ENCODE data around the gene LOXL1. TPM values are rescaled to one million over a fixed set of nuclear protein-coding genes. Genes with fewer than 3 reads are reported as not detected.

LOXL1 gene
- 10 to 100 TPM; 20.5 to 22.5 TPM for total RNA-seq

GRCh38 chr15:73926219-73927002 lies at the start of gene LOXL1:
TSS of gene LOXL1 (plus strand) at chr15:73926462. CDS start at chr15:73926784, 322 bp downstream.
- peaks cover 6% of the 10 kb centered on the region for H3K4me1 ChIP-seq (replicated peaks)
- peak; percentile 48 for DNase-seq (ENCODE audit: low spot score)

GRCh38 chr15:73879426-73879825 lies 46.8 kb upstream of the LOXL1 start:
- TF ChIP-seq POLR2AphosphoS5 (IDR thresholded peaks at IDR 0.05) (no peak), POLR2A (IDR thresholded peaks at IDR 0.05) (no peak), CTCF (IDR thresholded peaks at IDR 0.05) (no peak)
- WGBS, result 75% methylated on average over 3 of the region's 3 CpGs
- intact Hi-C loops (cut with DNase I), result no loop called here

More at GRCh38 chr15:73926219-73927002, at the start of gene LOXL1:
- Histone ChIP-seq H3K9me3 (no peaks in the 10 kb centered on the region), H3K36me3 (no peaks in the 10 kb centered on the region), H3K27ac (peak within 1 kb of the TSS; percentile 85 to 88), H3K4me3 (peak within 1 kb of the TSS; percentile 56 to 61), H3K27me3 (replicated peaks; ENCODE audit: insufficient read depth) (no peaks in the 10 kb centered on the region)
- intact Hi-C loops (cut with DNase I), result no loop called here
- peak; percentile 64 for TF ChIP-seq POLR2A (IDR thresholded peaks at IDR 0.05)
- peak; percentile 51 for TF ChIP-seq POLR2AphosphoS5 (IDR thresholded peaks at IDR 0.05)
- TF ChIP-seq CTCF (IDR thresholded peaks at IDR 0.05), result no peak
- WGBS, result 13% methylated on average over 17 of the region's 47 CpGs

GRCh38 chr15:73881579-73882320 lies 44.5 kb upstream of the LOXL1 start:
- DNase-seq (ENCODE audit: low spot score), result no peak
- 82% methylated on average over 12 of the region's 12 CpGs for WGBS

More at GRCh38 chr15:73879426-73879825, 46.8 kb upstream of the LOXL1 start:
- H3K4me1 ChIP-seq (replicated peaks), result no peaks in the 10 kb centered on the region
- H3K27ac ChIP-seq, result no peak overlapping the region
- no peak for DNase-seq (ENCODE audit: low spot score)
- no peaks in the 10 kb centered on the region for H3K9me3 ChIP-seq
- no peak overlapping the region for H3K4me3 ChIP-seq
- H3K36me3 ChIP-seq, result no peaks in the 10 kb centered on the region
- no peaks in the 10 kb centered on the region for H3K27me3 ChIP-seq (replicated peaks; ENCODE audit: insufficient read depth)

GRCh38 chr15:73882761-73883419 lies 43.4 kb upstream of the LOXL1 start:
- H3K4me3 ChIP-seq, result no peak overlapping the region
- no peaks in the 10 kb centered on the region for H3K9me3 ChIP-seq
- intact Hi-C loops (cut with DNase I), result no loop called here
- H3K27ac ChIP-seq, result no peak overlapping the region
- no peak for TF ChIP-seq CTCF (IDR thresholded peaks at IDR 0.05)
- no peak for TF ChIP-seq POLR2A (IDR thresholded peaks at IDR 0.05)
- no peak for TF ChIP-seq POLR2AphosphoS5 (IDR thresholded peaks at IDR 0.05)
- H3K4me1 ChIP-seq (replicated peaks), result no peaks in the 10 kb centered on the region
- no peak for DNase-seq (ENCODE audit: low spot score)
- WGBS, result 83% methylated on average over 10 of the region's 10 CpGs
- no peaks in the 10 kb centered on the region for H3K36me3 ChIP-seq
- no peaks in the 10 kb centered on the region for H3K27me3 ChIP-seq (replicated peaks; ENCODE audit: insufficient read depth)

More at GRCh38 chr15:73881579-73882320, 44.5 kb upstream of the LOXL1 start:
- no peak for TF ChIP-seq POLR2A (IDR thresholded peaks at IDR 0.05)
- TF ChIP-seq CTCF (IDR thresholded peaks at IDR 0.05), result no peak
- no peak for TF ChIP-seq POLR2AphosphoS5 (IDR thresholded peaks at IDR 0.05)
- intact Hi-C loops (cut with DNase I), result no loop called here
- Histone ChIP-seq H3K4me3 (no peak overlapping the region), H3K4me1 (replicated peaks) (no peaks in the 10 kb centered on the region), H3K27ac (no peak overlapping the region), H3K27me3 (replicated peaks; ENCODE audit: insufficient read depth) (no peaks in the 10 kb centered on the region), H3K9me3 (no peaks in the 10 kb centered on the region), H3K36me3 (no peaks in the 10 kb centered on the region)

All from prostate gland (tissue), 2 donors.